Jurkat, Clone E6-1 (cell line): Measurements from ENCODE around the gene CNBD2.
"Not testable (repeated sequence)": the region's sequence is repeated elsewhere in the genome, so short reads cannot be mapped to it uniquely, and the experiment has no call there.

Experiments
- DNase-seq: peaks from one replicate; pipeline ENCODE4 v3.0.0-alpha.2; 2011; ENCODE audit warnings: low read depth, low spot score
- H3K4me3 ChIP-seq: 2 replicates; pipeline ENCODE4 v1.5.1; 2011; ENCODE audit warnings: mild to moderate bottlenecking, low read length, control low read depth, moderate library complexity

CNBD2 gene

DNA sequence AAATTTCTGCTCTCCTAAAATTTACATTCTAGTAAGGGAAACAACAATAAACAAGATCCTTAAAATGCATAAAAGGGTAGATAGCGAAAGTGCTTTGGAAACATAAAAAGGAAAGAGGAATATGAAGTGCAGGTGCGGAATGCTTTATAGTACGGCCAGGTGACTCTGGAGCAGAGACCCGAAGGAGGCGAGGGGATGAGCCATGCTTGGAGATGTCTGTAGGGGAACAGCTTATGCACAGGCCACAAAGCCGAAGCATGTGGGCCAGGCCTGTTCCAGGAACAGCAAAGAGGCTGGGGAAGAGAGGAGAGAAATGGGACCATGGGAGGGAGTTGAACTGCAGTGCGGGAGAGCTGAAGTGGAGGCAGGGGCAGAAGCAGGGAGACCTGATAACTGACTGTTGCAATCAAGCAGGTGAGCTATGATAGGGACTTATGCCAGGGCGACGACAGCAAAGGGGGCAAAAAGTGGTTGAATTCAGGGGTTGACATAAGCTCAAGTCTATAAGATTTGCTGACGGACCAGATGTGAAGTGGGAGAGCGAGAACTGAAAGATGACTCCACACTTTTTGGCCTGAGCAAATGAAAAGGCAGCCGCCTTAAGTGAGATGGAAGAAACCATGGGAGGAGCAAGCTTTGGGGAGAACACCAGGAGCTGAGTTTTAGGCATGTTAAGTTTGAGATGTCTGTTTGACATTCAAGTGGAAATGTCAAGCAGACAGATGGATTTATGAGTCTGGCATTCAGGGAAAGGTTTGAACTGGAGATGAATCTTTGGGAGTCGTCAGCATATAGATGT, 83.1 kb downstream of the CNBD2 start:
- no peak for DNase-seq
- H3K4me3 ChIP-seq, result peak overlapping the region; percentile 72

DNA sequence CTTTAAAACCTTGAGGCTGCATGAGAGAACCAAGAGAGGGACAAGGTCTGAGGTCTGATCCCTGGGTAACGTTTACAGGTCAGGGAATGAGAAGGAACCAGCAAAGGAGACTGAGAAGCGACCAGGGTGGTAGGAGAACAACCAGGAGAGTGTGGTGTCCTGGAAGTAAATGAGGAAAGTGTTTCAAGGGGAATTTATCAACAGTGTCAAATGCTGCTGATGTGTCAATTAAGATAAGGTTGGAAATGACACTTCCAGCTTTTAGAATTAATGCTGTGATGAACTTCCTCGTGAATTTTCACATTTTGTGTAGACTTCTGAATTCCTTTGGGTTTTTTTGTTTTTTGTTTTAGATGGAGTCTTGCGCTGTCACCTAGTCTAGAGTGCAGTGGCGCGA, 83.7 kb downstream of the CNBD2 start:
- no peak for DNase-seq
- H3K4me3 ChIP-seq, result no peak overlapping the region

DNA sequence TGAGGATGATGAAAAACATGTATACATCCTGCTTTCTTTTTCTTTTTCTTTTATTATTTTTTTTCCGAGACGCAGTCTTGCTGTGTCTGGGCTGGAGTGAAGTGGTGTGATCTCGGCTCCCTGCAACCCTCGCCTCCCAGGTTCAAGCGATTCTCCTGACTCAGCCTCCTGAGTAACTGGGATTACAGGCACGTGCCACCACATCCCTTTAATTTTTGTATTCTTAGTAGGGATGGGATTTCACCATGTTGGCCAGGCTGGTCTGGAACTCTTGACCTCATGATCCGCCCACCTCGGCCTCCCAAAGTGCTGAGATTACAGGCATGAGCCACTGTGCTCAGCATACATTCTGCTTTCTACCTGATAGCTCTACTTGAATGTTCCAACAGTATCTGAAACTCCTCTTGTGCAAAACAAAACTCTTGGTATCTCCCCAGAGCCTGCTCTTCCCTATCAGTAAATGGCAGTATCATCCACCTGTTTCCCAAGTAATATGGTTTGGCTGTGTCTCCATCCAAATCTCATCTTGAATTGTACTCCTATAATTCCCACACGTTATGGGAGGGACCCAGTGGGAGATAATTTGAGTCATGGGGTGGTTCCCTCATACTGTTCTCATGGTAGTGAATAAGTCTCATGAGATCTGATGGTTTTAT, 85.6 kb downstream of the CNBD2 start:
- DNase-seq, result not testable (repeated sequence)

DNA sequence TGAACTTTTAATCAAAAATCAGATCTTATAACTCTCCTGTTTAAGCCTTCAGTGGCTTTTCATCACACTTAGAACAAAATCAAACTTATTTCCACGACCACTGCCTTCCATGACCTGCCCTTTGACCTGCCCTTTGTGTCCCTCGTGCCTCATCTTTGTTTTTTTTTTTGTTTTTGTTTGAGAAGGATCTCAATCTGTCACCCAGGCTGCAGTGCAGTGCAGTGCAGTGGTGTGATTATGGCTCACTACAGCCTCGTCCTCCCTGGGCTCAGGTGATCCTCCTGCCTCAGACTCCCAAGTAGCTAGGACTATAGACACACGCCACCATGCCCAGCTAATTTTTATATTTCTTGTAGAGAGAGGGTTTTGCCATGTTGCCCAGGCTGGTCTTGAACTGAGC, 86.8 kb downstream of the CNBD2 start:
- H3K4me3 ChIP-seq, result no peak overlapping the region
- DNase-seq, result no peak

More for the DNA sequence above, 85.6 kb downstream of the CNBD2 start:
- H3K4me3 ChIP-seq, result not testable (repeated sequence)

DNA sequence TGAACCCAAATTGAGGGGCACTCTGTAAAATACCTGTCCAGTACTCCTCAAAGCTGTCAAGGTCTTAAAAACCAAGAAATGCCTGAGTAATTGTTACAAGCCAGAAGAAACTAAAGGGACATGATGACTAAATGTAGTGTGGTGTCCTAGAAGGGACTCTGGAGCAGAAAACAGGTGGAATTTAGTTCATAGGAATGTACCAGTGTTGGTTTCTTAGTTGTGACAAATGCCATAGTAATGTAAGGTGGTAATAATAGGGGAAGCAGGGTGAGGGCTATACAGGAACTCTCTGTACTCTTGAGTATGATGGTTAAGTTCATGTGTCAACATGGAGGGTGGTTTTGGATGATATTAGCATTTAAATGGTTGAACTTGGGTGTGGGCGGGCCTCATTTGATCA, 92.3 kb downstream of the CNBD2 start:
- no peak overlapping the region for H3K4me3 ChIP-seq
- no peak for DNase-seq

DNA sequence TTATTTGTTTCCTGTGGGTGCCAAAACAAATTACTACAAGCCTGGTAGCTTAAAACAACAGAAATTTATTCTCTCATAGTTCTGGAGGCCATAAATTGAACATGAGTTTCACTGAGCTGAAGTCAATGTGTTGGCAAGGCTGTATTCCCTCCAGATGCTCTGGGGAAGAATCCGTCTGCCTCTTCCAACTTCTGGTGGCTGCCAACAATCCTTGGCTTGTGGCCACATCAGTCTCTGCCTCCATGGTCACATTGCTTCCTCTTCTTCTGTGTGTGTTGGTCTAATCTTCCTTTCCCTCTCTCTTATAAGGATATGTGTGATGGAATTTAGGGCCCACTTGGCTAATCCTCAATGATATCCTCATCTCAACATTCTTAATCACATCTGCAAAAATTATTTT, 93.4 kb downstream of the CNBD2 start:
- no peak overlapping the region for H3K4me3 ChIP-seq
- DNase-seq, result no peak

DNA sequence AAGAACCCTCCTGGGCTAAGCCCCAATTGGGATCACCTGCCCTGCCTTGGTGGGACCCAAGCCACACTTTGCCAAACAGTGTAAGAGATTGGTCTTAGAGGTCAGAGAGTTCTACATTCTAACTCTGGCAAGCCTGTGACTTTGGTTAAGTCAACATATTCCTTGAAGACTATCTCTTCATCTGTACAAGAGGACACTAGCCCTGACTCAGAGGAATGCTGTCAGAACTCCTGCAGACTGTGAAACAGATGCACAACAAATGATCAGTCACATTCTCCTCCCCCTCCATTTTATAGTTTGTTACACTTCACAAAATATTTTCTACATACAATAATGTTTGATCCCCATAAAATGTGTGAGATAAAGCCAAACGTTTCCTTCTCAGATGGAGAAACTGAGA, 94.4 kb downstream of the CNBD2 start:
- H3K4me3 ChIP-seq, result no peak overlapping the region
- DNase-seq, result no peak

DNA sequence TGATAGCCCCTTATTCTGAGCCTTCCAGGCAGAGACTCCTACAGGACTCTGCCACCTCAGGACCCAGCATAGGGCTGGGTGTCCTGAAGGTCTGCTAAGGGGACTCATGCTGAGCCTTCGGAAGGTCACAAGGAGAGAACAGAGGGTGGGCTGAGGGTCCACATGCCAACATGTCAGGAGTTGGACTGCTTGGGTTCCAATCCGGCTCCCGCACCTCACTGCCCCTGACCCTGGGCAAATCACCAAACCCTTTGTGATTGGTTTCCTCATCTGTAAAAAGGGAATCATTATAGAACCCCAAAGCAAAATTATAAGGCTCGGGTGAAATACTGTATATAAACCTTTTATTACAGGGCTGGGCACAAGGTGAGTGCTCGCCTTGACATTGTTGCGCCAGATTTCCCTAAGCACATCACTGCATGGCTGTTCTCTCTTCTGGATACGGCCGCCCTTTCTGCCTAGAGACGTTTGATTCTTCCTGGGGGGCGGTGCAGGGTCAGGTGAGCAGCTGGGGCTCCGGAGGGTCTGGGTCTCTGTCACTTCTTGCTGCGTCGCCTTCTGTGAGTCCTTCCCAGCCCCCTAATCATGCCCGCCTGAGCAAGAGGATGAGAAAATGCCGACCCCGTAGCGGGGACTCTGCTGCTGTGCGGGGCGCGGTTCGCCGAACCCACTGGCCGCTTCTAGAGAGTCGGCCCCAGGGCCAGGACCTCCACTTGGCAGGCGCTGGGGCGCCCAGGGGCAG, 95.7 kb downstream of the CNBD2 start:
- DNase-seq, result no peak
- peak overlapping the region; percentile 62 for H3K4me3 ChIP-seq

DNA sequence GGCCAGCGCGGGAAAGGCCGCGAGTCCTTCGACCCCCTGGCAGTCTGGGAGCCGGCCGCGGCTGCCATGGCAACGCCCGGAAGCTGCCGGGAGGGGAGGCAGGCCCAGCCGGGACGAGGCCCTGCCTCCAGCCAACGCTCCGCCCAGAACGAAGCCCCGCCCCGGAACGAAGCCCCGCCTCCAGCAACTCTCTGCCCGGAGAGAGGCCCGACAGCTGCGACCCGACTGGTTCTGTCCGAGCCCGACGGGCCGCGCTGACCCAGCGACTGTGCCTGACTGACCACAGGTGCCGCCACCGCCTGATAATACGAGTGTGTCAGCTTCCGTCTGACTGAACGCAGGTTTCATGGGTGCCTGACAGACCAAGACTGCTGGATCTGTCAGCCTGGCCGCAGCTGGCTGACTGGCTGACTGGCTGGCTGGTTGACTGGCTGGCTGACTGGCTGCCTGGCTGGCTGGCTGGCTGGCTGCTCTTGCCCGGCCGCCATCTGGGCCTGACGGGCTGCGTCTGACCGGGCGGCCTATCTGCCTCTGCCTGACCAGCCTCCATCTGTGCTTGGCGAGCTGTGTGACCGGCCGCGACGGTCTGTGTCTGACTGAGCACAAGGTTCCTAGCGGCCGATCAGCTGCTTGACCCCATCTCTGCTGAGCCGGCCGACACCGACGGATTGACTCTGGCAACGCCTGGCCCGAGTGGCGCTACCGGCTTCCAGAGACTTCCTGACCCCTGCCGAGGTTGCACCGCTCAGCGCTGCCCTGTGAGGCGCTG, 96.5 kb downstream of the CNBD2 start:
- peak; percentile 41 for DNase-seq
- peak overlapping the region; percentile 62 for H3K4me3 ChIP-seq

DNA sequence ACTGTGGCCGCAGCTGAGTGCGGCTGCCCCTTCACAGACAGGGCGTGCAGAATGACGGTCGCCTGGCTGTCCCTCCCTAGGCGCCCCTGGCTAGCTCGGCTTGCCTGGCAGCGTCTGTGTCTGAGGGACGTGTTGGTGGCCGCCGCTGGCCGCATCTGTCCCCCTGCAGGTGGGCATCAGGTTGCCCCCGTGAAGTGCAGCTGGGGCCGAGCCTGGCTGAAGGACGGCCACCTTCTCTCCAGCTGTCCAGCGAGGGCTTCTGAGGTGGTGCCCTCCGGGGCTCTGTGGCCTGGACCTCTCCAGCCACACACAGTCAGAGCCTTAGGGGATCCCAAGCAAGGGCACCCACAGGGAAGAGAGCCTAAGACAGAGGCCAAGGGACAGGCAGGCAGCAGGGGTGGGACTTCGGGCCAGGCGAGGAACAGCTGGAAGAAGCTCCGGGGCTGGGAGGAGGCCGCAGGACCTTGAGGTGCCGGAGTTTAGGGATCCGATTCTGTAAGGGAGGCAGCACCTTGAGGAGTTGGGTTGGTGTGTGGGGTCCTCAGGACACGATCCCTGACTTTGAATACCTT, 97.1 kb downstream of the CNBD2 start:
- DNase-seq, result no peak
- H3K4me3 ChIP-seq, result no peak overlapping the region

DNA sequence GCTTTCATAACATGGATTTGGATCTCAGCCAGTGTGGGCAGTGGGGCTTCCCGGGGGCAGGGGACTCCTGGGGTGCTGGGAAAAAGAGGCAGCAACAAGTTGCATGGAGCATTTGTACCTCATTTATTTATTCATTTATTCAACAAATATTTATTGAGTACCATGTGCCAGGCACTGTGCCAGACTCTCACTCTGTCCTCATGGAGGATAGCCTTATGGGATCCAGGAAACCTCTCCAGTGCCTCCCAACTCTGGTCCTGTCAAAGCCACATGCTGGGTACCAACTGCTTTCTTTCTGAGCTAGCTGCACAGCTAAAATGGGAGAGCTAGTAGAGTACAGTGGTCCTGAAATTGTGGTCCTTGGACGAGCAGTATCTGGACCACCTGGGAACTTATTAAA, 98.4 kb downstream of the CNBD2 start:
- no peak overlapping the region for H3K4me3 ChIP-seq
- DNase-seq, result no peak

DNA sequence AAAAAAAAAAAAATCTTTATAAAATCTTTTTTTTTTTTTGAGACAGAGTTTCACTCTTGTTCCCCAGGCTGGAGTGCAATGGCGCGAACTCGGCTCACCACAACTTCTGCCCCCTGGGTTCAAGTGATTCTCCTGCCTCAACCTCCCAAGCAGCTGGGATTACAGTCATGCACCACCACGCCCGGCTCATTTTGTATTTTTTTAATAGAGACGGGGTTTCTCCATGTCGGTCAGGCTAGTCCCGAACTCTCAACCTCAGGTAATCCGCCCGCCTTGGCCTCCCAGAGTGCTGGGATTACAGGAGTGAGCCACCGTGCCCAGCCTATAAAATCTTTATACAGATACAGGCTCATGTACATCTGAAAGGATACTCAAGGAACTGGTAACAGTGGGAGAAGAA, 100.1 kb downstream of the CNBD2 start:
- not testable (repeated sequence) for DNase-seq, H3K4me3 ChIP-seq

DNA sequence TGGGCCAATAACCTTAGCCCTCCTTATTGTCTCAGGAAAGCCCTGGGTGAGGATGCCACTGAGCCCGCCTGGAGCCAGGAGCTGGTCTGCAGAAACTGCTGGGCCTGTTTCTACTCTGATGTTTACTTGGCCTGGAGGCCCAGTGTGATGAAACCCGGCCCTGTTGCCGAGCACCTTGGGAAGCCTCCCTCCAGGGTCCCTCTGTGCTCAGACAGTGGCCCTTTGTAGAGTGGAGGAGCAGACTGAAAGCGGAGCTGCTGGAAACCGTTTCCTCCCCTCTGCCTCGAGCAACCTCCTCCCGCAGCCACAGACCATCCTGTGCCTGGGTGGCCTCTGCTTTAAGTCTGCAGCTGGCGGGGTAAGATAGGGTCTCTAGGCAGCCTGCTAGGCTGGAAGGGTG, 102.1 kb downstream of the CNBD2 start:
- peak; percentile 72 for DNase-seq
- H3K4me3 ChIP-seq, result peak overlapping the region; percentile 21; the same call in 1 of the 2 replicates

DNA sequence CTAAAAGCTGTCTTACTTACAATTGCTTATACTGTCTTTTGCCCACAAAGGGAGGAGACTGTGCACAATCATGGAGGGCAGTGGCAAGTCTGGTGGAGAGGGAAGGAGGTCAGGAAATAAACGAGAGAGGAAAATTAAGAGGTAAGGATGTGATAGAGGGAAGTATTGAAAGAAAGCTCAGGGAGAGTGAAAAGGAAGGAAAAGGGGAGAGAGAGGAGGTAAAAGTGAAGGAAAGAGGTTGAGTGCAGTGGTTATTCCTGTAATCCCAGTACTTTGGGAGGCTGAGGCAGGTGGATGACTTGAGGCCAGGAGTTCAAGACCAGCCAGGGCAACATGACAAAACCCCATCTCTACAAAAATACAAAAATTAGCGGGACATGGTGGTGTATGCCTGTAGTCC, 103.5 kb downstream of the CNBD2 start:
- no peak for DNase-seq
- no peak overlapping the region for H3K4me3 ChIP-seq

DNA sequence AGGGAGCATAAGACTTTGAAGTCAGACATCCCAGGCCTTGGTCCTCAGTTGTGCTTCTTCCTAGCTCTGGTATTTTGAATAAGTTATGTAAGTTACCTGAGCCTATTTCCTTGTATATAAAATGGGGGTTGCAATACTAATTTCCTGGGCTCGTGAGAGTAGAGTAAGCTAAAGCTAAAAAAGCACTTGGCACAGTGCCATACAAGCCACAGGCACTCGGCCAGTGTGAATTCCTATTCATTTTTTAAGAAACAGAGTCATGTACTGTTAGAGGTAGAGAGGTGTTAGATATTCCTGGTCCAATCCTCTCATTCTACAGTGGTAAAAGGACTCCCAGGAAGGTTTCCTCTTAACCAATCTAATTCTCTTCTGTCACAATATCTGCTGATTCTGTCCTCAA, 106.6 kb downstream of the CNBD2 start:
- no peak for DNase-seq
- H3K4me3 ChIP-seq, result no peak overlapping the region

DNA sequence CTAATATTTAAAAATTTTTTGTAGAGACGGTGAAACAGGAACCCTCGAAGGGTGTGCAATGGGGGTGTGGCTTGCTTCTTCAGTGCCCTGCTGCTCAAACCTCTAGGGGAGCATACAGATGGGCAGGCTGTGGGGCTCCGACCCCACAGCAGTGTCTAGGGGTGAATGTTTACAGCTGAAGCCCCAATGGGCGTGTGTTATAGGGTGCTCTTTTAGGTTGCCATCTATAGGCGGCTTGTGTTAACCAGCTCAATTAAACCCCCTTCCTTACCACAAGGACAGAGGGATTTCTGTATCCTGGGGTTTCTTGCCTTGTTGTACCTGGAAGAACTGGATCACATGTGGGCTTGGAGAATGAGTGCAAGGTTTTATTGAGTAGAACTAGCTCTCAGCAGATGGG, 109.4 kb downstream of the CNBD2 start:
- DNase-seq, H3K4me3 ChIP-seq: not testable (repeated sequence)

DNA sequence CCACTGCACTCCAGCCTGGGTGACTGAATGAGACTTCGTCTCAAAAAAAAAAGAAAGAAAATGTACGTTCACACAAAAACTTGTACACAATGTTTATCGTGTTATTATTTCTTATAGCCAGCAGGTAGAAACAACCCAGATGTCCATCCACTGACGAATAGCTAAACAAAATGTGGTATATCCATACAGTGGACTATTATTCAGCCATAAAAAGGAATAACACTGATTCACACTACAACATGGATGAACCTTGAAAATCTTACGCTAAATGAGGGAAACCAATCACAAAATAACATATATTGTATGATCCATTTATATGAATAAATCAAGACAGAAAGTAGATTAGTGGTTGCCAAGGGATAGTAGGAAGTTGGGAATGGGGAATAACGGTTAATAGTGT, 111.1 kb downstream of the CNBD2 start:
- no peak for DNase-seq
- H3K4me3 ChIP-seq, result no peak overlapping the region

DNA sequence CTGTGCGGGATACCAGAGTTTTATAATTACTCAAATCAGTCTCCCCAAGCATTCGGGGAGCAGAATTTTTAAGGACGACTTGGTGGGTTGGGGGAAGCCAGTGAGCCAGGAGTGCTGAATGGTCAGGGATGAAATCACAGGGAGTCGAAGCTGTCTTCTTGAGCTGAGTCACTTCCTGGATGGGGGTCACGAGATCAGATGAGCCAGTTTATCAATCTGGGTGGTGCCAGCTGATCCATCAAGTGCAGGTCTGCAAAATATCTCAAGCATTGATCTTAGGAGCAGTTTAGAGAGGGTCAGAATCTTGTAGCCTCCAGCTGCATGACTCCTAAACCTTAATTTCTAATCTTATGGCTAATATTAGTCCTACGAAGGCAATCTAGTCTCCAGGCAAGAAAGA, 111.6 kb downstream of the CNBD2 start:
- DNase-seq, H3K4me3 ChIP-seq: not testable (repeated sequence)
